Inflammatory macrophage treated with lipopolysaccharide for 4 hours (primary cell): ENCODE measurements around the gene ABLIM2.

Source experiments
- DNase-seq: peaks from one replicate; pipeline ENCODE4 v3.0.0-alpha.2; 2020

ABLIM2 gene

DNA sequence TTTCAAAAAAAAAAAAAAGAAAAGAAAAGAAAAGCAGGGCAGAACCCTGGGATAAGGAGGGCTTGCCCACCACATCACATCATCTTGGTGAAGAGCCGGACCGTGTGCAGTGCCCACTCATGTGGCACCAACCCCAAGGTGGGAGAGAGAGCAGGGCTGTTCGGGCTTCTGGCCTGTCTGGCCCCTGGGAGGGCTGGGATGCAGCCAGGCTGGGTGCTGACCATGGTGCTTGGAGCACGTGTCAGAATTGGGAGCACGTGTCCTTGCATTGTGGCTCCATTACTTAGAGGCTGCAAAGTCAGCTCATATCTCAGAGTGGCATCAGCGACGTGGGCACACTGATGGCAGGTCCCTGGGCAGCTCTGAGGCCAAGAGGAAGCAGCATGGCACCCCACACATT lies 118.0 kb downstream of the ABLIM2 start:
- no peak for DNase-seq

DNA sequence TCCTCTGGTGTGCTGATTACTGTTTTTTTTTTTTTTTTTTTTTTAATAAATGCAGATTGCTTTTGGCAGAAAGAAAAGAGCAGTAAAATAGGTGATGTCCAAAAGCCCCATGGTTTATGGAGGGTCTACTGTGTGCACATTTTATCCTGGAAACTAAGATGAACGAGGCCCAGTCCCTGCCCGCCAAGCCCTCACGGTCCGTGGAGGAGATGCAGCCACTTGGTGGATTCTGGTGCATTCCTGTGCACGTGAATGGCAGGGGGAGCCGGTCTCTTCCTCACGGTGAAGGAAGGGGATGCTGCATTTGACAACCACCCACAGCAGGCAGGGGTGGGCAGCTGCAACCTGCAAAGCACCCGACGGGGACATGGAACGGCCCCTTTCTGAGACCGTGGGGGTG lies 118.8 kb downstream of the ABLIM2 start:
- no peak for DNase-seq

DNA sequence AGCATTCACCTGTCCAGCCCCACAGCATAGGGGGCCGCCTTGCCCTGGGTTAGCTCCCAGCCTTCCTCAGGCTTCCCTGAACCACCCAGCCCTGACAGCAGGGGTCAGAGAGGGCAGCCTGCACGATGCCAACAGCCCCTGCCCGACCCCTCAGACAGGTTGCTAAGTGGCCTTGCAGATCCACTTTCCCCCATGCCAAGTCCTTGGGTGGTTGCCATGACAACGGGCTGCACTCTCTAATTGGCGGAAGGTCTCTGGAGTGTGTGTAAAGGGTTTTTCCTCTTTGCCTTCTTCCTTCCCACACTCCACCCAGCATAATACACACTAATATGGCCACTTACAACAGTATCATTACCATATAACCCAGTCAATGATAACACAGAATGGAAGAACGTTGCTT lies 119.3 kb downstream of the ABLIM2 start:
- DNase-seq: no peak

DNA sequence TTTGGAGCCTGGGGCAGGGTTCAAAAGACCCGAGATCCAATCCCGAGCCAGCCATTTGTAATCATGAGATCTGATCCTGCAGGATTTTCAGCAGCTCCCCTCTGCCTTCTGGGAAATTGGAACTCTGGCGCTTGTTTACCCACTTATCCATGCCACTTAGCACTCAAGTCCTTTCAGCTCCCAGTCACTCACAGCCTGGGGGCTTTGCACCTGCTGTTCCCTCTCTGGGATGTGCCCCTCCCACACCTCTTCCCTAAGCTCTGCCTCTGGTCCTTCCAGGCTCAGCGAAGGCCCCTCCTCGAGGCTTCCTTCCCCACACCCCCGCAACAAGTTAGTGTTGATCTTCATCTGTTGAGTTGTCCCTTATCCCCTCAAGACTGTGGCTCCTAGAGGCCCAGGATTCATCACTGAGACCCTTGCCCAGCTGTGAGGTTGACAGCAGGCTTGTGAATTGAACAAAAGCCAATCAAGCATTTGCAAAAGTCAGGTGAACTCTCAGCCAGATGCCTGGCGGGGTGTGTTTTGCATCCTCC lies 119.8 kb downstream of the ABLIM2 start:
- DNase-seq: no peak

DNA sequence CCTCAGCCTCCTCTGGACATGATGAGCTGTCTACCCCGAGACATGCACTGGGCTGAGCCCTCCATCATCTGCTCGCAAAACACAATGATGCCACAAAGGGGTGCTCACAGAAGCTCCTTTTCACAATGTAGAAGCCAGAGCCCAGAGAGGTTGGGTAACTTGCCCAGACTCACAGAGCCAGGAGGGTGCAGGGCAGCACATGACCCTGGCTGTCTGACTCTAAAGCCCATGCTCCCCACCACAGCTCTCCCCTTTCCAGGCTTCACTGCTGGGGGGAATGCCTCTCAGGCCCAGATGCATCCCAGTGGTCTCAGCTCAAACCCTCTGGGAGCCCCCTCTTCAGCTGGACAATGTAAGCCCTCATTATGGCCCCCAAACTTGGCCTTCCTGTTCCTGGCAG lies 120.5 kb downstream of the ABLIM2 start:
- DNase-seq: no peak

DNA sequence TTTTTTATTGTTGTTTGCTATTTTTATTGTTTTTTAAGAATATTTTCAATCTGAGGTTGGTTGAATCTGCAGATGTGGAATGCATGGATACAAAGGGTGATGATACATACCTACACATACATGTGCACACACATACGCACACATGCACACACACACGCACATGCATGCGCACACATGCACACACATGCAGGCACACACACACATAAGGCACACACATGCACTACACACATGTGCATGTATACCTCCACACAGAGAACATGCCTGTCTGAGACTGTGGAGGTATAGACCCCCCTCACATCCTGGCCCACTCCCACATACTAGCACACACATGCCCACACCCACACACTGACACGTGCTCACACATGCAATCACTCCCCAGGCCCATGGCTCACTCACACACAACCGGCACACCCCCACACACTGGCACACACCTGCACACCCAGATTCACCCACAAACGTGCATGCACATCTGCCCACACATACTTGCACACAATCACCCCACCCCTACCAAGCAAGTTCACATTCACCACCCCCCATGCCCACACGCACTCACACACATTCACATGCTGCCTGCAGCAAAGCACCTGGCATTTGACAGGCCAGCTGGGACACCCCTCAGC lies 121.4 kb downstream of the ABLIM2 start:
- no peak for DNase-seq

DNA sequence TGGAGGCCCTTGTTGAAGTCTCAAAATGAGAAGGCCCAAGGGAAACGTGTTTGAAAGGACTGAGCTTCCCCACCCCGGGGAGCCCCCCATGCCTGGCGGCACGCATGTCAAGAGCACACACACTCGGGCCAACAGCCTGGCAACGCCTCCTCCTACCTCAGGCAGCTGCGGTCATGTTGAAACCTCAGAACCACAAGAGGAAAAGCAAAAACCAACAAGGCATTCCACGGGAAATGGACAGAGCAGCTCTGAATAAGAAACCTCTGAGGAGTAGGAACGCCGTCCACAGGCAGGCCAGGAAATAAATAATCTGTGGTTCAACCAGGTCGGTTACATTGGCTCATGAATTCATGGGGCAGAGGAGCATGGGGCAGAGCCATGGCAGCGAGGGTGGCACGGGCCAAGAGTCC lies 123.2 kb downstream of the ABLIM2 start:
- no peak for DNase-seq

DNA sequence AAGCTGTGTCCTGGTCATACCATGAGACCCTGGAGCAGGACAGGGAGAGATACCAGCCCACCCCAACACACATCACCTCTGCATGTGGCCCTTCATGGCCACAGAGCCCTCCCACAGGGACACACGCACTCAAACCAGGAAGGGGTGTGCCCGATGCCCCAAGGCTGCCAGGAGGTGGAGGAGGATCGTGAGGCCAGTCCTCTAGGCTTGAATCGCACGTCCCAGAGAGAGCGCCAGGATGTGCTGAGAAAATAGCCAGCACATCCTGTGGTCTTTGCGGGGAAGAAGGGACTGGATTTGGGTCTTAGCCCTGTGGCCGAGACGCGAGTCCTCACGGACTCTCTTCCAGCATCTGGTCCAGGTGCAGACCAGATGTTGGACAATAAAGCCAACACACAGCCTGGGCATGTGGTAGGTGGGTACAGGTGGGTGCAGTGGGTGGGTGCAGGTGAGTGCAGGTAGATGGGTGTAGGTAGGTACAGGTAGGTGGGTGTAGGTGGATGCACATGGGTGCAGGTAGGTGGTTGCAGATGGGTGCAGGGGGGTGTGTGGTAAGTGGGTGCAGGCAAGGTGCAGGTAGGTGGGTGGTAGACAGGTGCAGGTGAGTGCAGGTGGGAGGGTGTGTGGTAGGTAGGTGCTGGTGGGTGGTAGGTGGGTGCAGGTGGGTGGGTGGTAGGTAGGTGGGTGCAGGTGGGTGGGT lies 124.6 kb downstream of the ABLIM2 start:
- no peak for DNase-seq

DNA sequence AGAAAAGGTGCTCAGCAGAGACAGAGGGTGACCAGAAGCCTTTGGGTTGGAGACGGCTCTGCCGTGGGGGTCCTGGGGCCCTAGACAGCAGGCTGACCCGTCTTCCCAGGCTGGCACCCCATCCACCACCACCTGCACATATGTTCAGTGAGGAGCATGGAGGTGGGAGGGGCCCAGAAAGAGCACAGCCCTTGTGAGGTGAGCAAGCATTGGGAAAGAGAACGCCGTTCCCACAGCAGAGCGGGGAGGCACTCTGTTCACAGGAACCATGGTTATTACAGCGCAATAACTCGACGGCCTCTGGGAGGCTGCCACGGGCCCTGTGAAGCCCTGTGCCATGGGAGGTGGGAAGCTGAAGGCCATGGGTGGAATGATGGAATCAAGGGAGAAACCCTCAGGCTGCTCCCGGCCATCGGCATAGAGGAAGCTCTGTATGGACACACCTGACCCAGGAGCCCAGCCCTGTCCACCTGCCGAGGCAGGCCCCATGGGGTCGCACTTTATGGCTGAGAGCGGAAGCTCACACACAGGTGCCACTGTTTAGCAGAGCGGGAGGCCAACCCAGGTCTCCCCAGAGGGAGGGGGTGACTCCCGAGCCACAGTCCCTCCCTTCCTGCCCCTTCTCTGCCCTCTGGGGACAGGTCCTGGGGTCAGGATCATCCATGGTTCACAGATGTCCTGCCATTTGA lies 125.4 kb downstream of the ABLIM2 start:
- DNase-seq: no peak

DNA sequence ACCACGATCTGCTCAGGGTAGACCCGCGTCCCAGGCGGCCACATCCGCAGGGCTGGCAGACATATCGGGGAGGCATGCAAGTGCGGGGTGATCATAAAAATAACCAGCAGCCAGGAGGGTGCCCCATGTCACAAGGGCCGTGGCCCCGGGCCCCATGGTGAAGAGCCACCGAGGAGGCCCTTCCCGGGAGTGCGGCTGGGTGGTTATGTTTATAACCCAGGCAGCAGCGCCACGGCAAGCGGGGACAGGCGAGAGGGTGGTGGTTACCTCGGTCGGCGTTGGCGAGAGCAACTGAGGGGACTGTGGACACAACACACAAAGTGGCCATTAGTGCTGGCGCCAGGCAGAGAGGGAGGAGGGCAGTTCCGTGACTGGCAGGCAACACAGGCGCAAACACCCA lies 126.2 kb downstream of the ABLIM2 start:
- no peak for DNase-seq

DNA sequence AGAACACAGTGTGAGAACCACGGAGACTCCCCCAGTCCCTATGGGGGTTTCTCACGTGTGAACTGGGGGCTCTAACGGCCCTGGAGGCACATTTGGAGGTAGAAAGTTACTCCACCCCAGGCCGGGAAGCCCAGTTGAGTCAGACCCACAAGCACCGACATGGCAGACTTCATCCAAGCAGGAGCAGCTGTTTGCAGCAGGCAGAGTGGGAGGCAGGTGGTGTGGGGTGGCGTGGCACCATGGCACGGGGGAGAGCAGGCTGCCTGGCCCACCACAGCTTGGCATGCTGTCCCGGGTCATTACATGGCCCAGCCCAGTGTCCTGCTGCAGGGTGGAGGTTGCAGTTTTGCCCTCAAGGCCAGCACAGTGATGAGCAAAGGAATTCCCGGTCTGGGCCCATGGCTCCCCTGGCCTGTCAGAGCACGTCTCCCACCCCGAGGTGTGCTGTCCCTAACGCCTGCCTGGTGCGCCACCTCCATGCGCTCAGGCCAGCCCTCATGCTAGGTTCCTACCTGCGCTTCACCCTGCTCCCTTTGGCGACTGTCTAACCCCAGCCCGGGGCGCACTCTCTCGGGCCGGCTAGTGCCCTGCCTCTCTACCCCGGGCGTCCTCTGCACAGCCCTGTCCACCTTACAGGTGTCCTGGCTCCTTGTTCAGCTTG lies 128.4 kb downstream of the ABLIM2 start:
- DNase-seq: no peak

DNA sequence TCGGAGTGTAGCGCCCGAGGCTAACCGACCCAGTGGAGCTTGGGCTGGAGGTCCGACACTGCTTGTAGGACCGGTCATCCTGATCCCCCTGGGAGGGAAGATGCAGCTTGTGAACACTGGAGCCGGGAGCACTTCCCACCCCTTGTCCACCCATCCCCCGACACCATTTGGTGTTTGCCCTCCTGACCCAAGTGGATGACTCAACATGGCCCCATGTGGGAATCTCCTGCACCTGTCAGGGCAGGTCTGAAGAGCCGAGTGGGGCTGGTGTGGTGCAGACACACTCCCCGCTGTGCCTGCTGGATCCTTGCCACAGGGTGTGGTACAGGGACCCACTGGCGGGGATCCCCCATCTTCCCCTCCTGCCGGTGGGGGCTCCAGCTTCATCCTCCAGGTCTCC lies 128.9 kb downstream of the ABLIM2 start:
- DNase-seq: no peak

DNA sequence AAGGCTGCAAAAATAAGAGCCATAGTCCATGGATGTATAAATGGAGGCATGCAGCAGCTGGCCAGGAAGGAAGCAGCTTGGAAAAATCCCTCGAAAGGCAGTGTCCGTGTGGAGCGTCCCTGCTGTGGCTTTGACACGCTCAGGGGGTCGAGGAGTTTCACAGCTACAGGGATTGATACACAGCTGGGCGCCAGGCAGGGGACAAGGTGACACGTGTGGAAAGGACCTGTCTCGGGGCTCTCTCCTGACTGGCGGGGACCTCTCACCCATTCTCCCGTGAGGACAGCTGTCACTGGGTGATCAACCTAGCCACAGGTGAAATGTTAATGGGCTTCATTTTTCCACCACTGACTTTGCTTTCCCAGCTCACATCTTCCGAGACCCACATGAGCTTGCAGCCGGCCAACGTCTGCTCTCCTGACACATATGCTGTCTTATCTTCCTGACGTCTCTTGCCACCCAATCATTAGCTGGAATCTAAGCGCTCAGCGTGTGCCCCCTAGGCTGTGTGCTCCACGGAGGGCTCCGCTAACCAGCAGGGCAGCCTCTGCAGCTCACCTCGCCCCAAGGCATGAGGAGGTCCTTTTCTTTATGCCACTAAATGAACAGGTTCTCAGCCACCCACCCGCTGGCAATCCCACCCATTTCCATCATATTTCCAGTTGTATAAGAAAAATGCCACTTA lies 129.6 kb downstream of the ABLIM2 start:
- DNase-seq: no peak

DNA sequence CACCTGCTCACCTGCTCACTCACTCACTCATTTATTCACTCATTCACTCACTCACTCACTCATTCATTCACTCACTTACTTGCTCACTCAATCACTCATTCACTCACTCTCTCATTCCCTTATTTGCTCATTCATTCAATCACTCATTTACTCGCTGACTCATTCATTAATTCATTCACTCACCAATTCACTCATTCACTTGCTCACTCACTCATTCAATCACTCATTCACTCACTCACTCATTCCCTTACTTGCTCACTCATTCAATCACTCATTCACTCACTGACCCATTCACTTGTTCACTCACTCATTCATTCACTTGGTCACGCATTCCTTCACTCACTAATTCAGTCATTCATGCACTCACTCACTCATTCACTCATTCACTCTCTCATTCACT lies 130.2 kb downstream of the ABLIM2 start:
- DNase-seq: no peak

DNA sequence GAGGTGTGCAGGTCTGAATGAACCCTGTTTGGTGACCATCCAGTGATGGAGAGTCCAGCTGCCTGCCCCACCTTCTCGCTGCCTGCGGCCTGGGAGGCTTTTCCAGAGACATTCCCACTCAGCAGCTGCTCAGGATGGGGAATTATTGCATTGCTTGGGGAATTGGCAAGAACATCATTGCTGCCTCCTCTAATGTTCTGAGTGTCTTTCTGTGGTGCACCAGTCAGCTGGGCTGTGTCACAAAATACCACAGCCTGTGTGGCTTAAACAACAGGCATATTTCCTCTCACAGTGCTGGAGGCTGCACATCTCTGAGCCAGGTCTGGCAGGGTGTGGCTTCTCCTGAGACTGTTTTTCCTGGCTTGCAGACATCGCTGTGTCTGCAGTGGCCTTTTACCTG lies 132.2 kb downstream of the ABLIM2 start:
- DNase-seq: no peak

DNA sequence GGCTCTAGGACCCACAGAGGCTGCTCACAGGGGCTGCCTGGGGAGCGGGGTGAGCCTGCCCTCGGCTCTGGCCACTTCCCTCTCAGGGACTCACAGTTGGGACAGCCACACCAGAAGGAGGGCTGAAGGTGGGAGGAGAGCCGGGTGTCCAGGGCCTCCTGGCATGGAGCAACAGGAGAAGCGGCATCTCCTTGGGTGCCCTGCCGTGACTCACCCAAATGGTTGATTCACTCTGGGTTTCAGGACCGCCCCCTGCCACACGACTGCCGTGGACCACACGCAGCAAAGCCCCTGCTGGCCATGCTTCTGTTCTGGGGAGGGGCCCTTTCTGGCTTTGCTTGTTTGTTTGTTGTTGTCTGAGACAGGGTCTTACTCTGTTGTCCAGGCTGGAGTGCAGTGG lies 132.9 kb downstream of the ABLIM2 start:
- DNase-seq: no peak

DNA sequence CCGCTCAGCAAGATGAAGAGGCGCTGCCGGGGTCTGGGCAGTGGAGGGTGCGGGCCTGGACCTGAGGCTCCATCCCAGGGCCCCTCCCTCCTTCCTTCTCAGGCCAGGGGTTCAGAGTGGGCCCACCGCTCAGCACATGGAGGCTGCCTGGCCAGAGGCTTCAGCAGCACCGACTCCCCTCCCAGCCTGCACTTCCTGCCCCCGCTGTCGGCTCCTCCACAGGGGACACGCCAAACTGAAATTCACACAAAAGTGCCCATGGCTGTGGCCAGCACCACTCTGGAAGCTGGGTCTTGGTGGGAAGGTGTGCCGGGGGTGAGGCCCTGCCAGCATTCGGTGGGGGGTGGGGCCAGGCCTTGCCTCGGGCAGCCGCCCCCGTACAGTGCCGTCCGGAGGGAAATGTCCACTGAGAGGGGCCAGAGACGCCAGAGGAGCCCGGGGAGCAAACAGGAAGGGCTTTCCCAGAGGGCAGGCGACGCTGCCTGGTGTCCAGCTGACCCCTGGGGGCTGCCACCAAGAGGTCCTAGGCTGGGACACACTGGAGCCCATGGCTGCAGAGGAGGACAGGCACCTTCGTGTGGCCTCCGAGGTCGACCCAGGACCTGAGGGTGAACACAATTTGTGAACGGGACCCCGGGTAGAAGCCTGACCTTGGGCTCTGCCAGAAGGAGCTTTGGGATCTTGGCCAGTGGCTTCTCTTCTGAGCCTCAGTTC lies 134.4 kb downstream of the ABLIM2 start:
- no peak for DNase-seq

DNA sequence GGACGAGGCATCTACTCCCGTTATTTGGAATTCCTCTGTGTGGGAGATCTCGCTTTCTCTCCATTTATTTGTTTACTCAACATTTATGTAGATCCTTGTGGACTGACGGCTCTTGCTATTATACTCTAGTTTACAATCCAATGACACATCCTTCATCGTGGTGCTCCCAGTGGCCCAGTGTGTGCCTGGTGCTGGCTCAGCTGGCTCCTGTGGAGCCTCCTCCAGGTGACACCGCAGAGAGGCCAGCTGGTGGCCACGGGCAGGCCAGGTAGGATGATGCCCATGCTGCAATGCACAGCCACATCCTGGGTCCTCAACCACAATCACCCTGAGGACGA lies 134.9 kb downstream of the ABLIM2 start:
- DNase-seq: no peak

DNA sequence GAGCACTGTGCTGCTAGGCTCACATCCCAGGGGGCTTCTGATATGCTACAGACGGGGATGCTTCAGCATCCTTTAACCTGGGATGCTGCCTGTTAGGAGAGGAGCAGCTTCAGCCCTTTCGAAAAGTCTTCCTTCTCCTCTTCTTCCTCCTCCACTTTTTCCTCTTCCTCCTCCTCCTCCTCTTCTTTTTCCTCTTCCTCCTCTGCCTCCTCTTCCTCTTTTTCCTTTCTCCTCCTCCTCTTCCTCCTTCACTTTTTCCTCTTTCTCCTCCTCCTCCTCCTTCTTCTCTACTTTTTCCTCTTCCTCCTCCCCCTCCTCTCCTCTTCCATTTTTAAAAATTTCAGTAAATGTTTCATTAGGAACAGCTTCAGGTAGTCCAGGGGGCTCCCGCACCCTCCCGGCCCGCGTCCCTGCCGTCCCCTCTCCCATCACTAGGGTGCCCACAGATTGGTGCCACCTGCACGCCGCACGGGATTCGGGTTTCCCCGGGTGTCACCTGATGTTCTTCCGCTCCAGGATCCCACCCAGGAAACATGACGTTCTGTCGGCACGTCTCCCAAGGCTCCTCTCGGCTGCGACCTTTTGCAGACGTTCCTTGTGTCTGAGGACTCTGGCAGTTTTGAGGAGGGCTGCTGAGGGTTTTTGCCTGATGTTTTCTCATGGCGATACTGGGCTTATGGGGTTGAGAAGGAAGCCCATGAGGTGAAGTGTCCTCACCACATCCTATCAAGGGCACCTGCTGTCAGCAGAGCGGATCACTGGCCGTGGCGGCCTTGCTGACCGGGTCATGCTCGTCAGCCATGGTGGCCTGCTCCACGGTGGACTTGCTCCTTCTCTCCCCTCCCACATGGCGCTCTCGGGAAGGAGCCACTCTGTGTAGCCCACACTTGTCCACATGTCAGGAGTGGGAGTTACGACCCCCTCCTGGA lies 135.6 kb downstream of the ABLIM2 start:
- no peak for DNase-seq

DNA sequence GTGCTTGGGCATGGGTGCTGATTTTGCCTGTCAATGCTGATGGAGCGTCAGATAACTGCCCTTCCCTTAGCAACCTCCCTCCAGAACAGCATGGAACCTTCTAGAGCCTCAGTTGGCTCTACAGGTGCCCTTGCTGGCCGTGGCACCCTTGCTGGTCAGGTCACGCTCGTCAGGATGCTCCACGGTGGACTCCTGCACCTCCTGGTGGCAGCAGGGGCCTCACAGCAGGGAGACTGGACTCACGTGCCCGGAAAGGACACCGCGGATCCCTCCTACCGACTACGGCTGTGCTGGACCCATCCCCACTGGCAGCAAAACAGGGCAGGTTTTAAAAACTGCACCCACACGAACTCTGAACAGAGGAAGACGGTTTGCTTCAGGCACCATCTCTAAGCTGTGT lies 136.8 kb downstream of the ABLIM2 start:
- DNase-seq: no peak
